ENCODE results near the gene PCDH9. TPM values are rescaled to one million over a fixed set of nuclear protein-coding genes. Genes with fewer than 3 reads are reported as not detected.

PCDH9 gene
- total RNA-seq, 4 donors from 2014 or later: 2.8 to 22.4 (median 12.9) TPM

- no peaks in the 10 kb centered on the region for H3K36me3 ChIP-seq
- intact Hi-C loops (cut with DNase I): no loop called here
- H3K27me3 ChIP-seq: no peaks in the 10 kb centered on the region
- TF ChIP-seq CTCF (IDR thresholded peaks at IDR 0.05): no peak
- TF ChIP-seq POLR2A (IDR thresholded peaks at IDR 0.05): no peak
- no peak for DNase-seq
- H3K27ac ChIP-seq: no peak overlapping the region
- H3K4me3 ChIP-seq (replicated peaks in 1 of 3): no peak overlapping the region
- H3K4me1 ChIP-seq: peaks cover 0 to 5% of the 10 kb centered on the region in 2 donors
- 21 to 27% methylated on average over 1 of the region's 1 CpG for WGBS, 2 donors
- H3K9me3 ChIP-seq: no peaks in the 10 kb centered on the region
Observed at GRCh38 chr13:66369666-66370065, 860.5 kb downstream of the PCDH9 start.

- no peak overlapping the region for H3K27ac ChIP-seq
- H3K9me3 ChIP-seq: no peaks in the 10 kb centered on the region
- H3K4me3 ChIP-seq (replicated peaks in 1 of 3): no peak overlapping the region
- H3K27me3 ChIP-seq: no peaks in the 10 kb centered on the region
- DNase-seq: no peak
- no peaks in the 10 kb centered on the region for H3K36me3 ChIP-seq
- intact Hi-C loops (cut with DNase I): no loop called here
- 85 to 94% methylated on average over 1 of the region's 1 CpG for WGBS, 2 donors
- peaks cover 0 to 5% of the 10 kb centered on the region in 2 donors for H3K4me1 ChIP-seq
- TF ChIP-seq POLR2A (IDR thresholded peaks at IDR 0.05) (no peak), CTCF (IDR thresholded peaks at IDR 0.05) (no peak)
Observed at GRCh38 chr13:66367356-66367755, 862.8 kb downstream of the PCDH9 start.

GRCh38 chr13:66365101-66365500, 865.0 kb downstream of the PCDH9 start:
- H3K9me3 ChIP-seq: no peaks in the 10 kb centered on the region
- 87 to 88% methylated on average over 3 of the region's 3 CpGs for WGBS, 2 donors
- H3K27me3 ChIP-seq: no peaks in the 10 kb centered on the region
- intact Hi-C loops (cut with DNase I): no loop called here
- peaks cover 0 to 5% of the 10 kb centered on the region in 2 donors for H3K4me1 ChIP-seq
- no peak for DNase-seq
- no peaks in the 10 kb centered on the region for H3K36me3 ChIP-seq
- TF ChIP-seq CTCF (IDR thresholded peaks at IDR 0.05): no peak
- no peak for TF ChIP-seq POLR2A (IDR thresholded peaks at IDR 0.05)
- no peak overlapping the region for H3K27ac ChIP-seq
- no peak overlapping the region for H3K4me3 ChIP-seq (replicated peaks in 1 of 3)

GRCh38 chr13:66364346-66364745, 865.8 kb downstream of the PCDH9 start:
- intact Hi-C loops (cut with DNase I): no loop called here
- DNase-seq: no peak
- no peaks in the 10 kb centered on the region for H3K36me3 ChIP-seq
- H3K4me1 ChIP-seq: peaks cover 0 to 5% of the 10 kb centered on the region in 2 donors
- no peaks in the 10 kb centered on the region for H3K9me3 ChIP-seq
- no peak overlapping the region for H3K4me3 ChIP-seq (replicated peaks in 1 of 3)
- no peak overlapping the region for H3K27ac ChIP-seq
- no peaks in the 10 kb centered on the region for H3K27me3 ChIP-seq
- no peak for TF ChIP-seq POLR2A (IDR thresholded peaks at IDR 0.05)

- TF ChIP-seq CTCF (IDR thresholded peaks at IDR 0.05) (no peak), POLR2A (IDR thresholded peaks at IDR 0.05) (no peak)
- intact Hi-C loops (cut with DNase I): no loop called here
Observed at GRCh38 chr13:66362485-66362884, 867.7 kb downstream of the PCDH9 start.

More at GRCh38 chr13:66362485-66362884, 867.7 kb downstream of the PCDH9 start:
- H3K27ac ChIP-seq: no peak overlapping the region
- no peaks in the 10 kb centered on the region for H3K4me1 ChIP-seq
- WGBS, 2 donors: 87 to 94% methylated on average over 1 of the region's 1 CpG
- H3K9me3 ChIP-seq: no peaks in the 10 kb centered on the region
- no peak overlapping the region for H3K4me3 ChIP-seq (replicated peaks in 1 of 3)
- no peak for DNase-seq
- H3K36me3 ChIP-seq: no peaks in the 10 kb centered on the region
- no peaks in the 10 kb centered on the region for H3K27me3 ChIP-seq

All from thyroid gland (tissue), 4 donors.